ENCODE results near the gene PARD3B. TPM values are rescaled to one million over a fixed set of nuclear protein-coding genes. Genes with fewer than 3 reads are reported as not detected.

Gene PARD3B
- total RNA-seq, 1 experiment from 2014 or later = 7.6 TPM

DNA sequence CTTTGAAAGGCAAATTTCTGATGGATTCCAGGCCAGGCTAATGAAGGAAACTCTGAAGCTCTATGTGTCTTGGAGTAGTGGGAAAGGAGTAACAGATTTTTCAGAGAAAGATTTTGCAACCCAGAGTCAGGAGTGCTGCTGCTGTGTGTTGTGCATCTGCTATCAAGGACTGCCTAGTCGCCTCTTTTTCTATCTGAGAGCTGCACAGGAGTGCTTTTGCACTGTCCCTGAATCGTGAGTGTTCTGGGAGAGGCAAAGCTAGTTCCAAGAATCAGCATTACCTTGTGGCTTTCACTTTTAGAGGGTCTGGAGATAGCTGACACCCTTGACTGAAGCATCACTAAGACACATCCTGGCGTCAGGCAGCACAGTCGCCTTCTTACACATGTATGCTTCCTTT is 336.4 kb downstream of the PARD3B start:
- no peaks in the 10 kb centered on the region for H3K9me3 ChIP-seq (ENCODE audit: low read depth, low read length, poor library complexity, severe bottlenecking)
- TF ChIP-seq, protein P1, sequence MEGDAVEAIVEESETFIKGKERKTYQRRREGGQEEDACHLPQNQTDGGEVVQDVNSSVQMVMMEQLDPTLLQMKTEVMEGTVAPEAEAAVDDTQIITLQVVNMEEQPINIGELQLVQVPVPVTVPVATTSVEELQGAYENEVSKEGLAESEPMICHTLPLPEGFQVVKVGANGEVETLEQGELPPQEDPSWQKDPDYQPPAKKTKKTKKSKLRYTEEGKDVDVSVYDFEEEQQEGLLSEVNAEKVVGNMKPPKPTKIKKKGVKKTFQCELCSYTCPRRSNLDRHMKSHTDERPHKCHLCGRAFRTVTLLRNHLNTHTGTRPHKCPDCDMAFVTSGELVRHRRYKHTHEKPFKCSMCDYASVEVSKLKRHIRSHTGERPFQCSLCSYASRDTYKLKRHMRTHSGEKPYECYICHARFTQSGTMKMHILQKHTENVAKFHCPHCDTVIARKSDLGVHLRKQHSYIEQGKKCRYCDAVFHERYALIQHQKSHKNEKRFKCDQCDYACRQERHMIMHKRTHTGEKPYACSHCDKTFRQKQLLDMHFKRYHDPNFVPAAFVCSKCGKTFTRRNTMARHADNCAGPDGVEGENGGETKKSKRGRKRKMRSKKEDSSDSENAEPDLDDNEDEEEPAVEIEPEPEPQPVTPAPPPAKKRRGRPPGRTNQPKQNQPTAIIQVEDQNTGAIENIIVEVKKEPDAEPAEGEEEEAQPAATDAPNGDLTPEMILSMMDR (conservative IDR thresholded peaks at IDR 0.05; ENCODE audit: low read depth, low read length) = no peak
- TF ChIP-seq EZH2 (IDR thresholded peaks at IDR 0.05; ENCODE audit: borderline replicate concordance, low read depth, low read length, poor library complexity, severe bottlenecking) = no peak
- DNase-seq (ENCODE audit: low spot score) = no peak
- BruUV-seq (replicated peaks) = no TSS peak
- H3K4me3 ChIP-seq (ENCODE audit: low read depth, low read length, poor library complexity, severe bottlenecking) = no peak overlapping the region
- no peak overlapping the region for H3K27ac ChIP-seq (ENCODE audit: low read depth, low read length, poor library complexity, severe bottlenecking)
- no peaks in the 10 kb centered on the region for H3K27me3 ChIP-seq (replicated peaks; ENCODE audit: insufficient read depth, low read depth, low read length, poor library complexity)
- ChIA-PET CTCF (no interaction called here), POLR2A (ENCODE audit: low non-redundant PET) (no interaction called here)
- H3K36me3 ChIP-seq (ENCODE audit: insufficient read depth, low read length, poor library complexity, severe bottlenecking) = no peaks in the 10 kb centered on the region
- intact Hi-C loops (cut with micrococcal nuclease; ENCODE audit: unreplicated experiment) = no loop called here
- no peaks in the 10 kb centered on the region for H3K4me1 ChIP-seq (ENCODE audit: insufficient read depth, low read length, poor library complexity, severe bottlenecking)

DNA sequence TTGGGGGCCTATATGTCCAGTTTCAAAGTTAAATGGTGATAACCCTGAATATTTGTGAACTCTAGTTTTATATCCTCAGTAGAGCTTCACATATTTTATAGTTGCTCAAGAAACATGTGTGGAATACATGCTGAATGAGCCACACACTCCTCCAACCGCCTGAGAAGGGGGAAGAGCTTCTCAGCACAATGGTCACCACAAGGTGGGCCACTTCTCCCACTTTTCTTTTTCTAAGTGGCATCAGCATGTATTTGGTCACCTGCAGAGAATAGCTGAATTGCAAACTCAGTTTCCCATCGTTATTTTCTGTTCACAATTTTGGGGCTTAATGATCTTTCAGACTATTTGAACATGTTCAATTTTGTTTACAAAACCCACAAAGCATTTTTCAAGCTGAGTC is 340.5 kb downstream of the PARD3B start:
- no peaks in the 10 kb centered on the region for H3K27me3 ChIP-seq (replicated peaks; ENCODE audit: insufficient read depth, low read depth, low read length, poor library complexity)
- POLR2A ChIA-PET (ENCODE audit: low non-redundant PET) = no interaction called here
- CTCF ChIA-PET = no interaction called here
- TF ChIP-seq EZH2 (IDR thresholded peaks at IDR 0.05; ENCODE audit: borderline replicate concordance, low read depth, low read length, poor library complexity, severe bottlenecking) = no peak
- TF ChIP-seq, protein P1 (conservative IDR thresholded peaks at IDR 0.05; ENCODE audit: low read depth, low read length) = peak; percentile 23; the same call in 1 of the 2 replicates
- no peak overlapping the region for H3K27ac ChIP-seq (ENCODE audit: low read depth, low read length, poor library complexity, severe bottlenecking)
- DNase-seq (ENCODE audit: low spot score) = peak; percentile 5
- intact Hi-C loops (cut with micrococcal nuclease; ENCODE audit: unreplicated experiment) = no loop called here
- no peaks in the 10 kb centered on the region for H3K4me1 ChIP-seq (ENCODE audit: insufficient read depth, low read length, poor library complexity, severe bottlenecking)
- no peaks in the 10 kb centered on the region for H3K9me3 ChIP-seq (ENCODE audit: low read depth, low read length, poor library complexity, severe bottlenecking)
- BruUV-seq (replicated peaks) = no TSS peak
- H3K4me3 ChIP-seq (ENCODE audit: low read depth, low read length, poor library complexity, severe bottlenecking) = no peak overlapping the region
- H3K36me3 ChIP-seq (ENCODE audit: insufficient read depth, low read length, poor library complexity, severe bottlenecking) = no peaks in the 10 kb centered on the region

- CTCF ChIA-PET = no interaction called here
Measured at GRCh38 chr2:204886713-204887112, 341.4 kb downstream of the PARD3B start.

More at GRCh38 chr2:204886713-204887112, 341.4 kb downstream of the PARD3B start:
- no TSS peak for BruUV-seq (replicated peaks)
- POLR2A ChIA-PET (ENCODE audit: low non-redundant PET) = no interaction called here
- DNase-seq (ENCODE audit: low spot score) = no peak
- Histone ChIP-seq H3K27me3 (replicated peaks; ENCODE audit: insufficient read depth, low read depth, low read length, poor library complexity) (no peaks in the 10 kb centered on the region), H3K4me3 (ENCODE audit: low read depth, low read length, poor library complexity, severe bottlenecking) (no peak overlapping the region), H3K36me3 (ENCODE audit: insufficient read depth, low read length, poor library complexity, severe bottlenecking) (no peaks in the 10 kb centered on the region), H3K27ac (ENCODE audit: low read depth, low read length, poor library complexity, severe bottlenecking) (no peak overlapping the region), H3K4me1 (ENCODE audit: insufficient read depth, low read length, poor library complexity, severe bottlenecking) (no peaks in the 10 kb centered on the region), H3K9me3 (ENCODE audit: low read depth, low read length, poor library complexity, severe bottlenecking) (no peaks in the 10 kb centered on the region)
- intact Hi-C loops (cut with micrococcal nuclease; ENCODE audit: unreplicated experiment) = no loop called here
- TF ChIP-seq, protein P1 (conservative IDR thresholded peaks at IDR 0.05; ENCODE audit: low read depth, low read length) = no peak
- no peak for TF ChIP-seq EZH2 (IDR thresholded peaks at IDR 0.05; ENCODE audit: borderline replicate concordance, low read depth, low read length, poor library complexity, severe bottlenecking)

Data from A673 (cell line).